HFFc6 (cell line): ENCODE results near the gene IGSF22. TPM values are rescaled to one million over a fixed set of nuclear protein-coding genes. Genes with fewer than 3 reads are reported as not detected.
A peak's percentile ranks its signal among the peaks of the same experiment; 100 is the strongest.
"Not testable (repeated sequence)": the region's sequence is repeated elsewhere in the genome, so short reads cannot be mapped to it uniquely, and the experiment has no call there.

Source experiments
- DNase-seq: peaks from one replicate; pipeline ENCODE4 v3.0.0-alpha.2; 2018
- H3K27ac Mint-ChIP-seq: 2 replicates; pipeline ENCODE4 v1.8.0; 2020; ENCODE audit warnings: mild to moderate bottlenecking, mixed read lengths
- H3K27me3 Mint-ChIP-seq: 2 replicates; pipeline ENCODE4 v1.8.0; 2021; ENCODE audit warnings: mild to moderate bottlenecking, moderate library complexity, mixed read lengths; ENCODE audit not compliant: insufficient read depth
- H3K36me3 Mint-ChIP-seq: 2 replicates; pipeline ENCODE4 v1.8.0; 2021; ENCODE audit warnings: low read depth, mixed read lengths
- H3K4me1 Mint-ChIP-seq: 2 replicates; pipeline ENCODE4 v1.8.0; 2020; ENCODE audit warnings: low read depth, mixed read lengths
- H3K4me3 Mint-ChIP-seq: 2 replicates; pipeline ENCODE4 v1.8.0; 2020; ENCODE audit warnings: mild to moderate bottlenecking, moderate library complexity, mixed read lengths
- H3K9me3 Mint-ChIP-seq: 2 replicates; pipeline ENCODE4 v1.8.0; 2020; ENCODE audit warnings: mild to moderate bottlenecking, mixed read lengths
- CTCF ChIP-seq: fragments of 200-600 bp; sonication (generic); IDR thresholded peaks from 2 replicates; pipeline ENCODE4 v1.5.0; 2021; ENCODE audit warnings: antibody characterized with exemption, mild to moderate bottlenecking
- total RNA-seq, 6 experiments: library from RNA; stranded (reverse); fragmentation: NEBNext Ultra II Directional; extraction: Animal tissue kit (Norgen Biotek cat#: 25700); gene quantifications; 2 replicates in 1 of 6; 3 replicates in 5 of 6; pipeline ENCODE4 v1.2.3, GENCODE V29; 2021

Gene IGSF22
- total RNA-seq, 6 experiments from 2014 or later = not detected

- Mint-ChIP-seq H3K27ac (no peak overlapping the region), H3K9me3 (no peaks in the 10 kb centered on the region), H3K36me3 (no peaks in the 10 kb centered on the region), H3K4me1 (peaks cover 20% of the 10 kb centered on the region), H3K27me3 (peaks cover 14% of the 10 kb centered on the region), H3K4me3 (no peak overlapping the region)
- TF ChIP-seq CTCF = no peak
- no peak for DNase-seq
These were observed 28.4 kb downstream of the IGSF22 start for GRCh38 chr11:18697576-18697975.

DNA sequence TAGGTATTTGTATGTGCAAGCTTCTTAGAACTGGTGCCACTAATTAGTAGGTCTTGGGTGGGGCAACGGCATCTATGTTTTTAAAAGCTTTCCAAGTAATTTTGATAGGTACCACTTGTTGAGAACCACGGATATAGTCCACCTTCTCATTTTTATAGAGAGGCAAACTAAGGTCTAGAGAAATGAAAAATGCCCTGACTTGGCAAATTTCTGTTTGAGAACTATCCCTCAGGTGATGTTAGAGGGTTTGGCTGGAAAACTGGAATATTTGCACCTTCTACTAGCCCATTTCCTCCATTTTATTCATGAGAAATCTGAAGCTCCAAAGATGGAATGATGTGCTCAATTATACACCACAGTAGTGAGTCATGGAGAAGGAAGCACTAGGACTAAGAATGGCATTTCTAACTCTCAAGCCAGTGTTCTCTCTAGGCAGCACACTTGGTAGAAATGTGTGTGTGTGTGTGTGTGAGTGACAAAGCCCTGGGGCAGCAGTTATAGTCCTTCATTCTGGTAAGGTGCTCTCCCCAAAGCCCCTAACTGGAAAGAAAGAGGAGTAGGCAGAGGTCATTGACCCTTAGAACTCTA, 29.3 kb downstream of the IGSF22 start:
- no peaks in the 10 kb centered on the region for H3K9me3 Mint-ChIP-seq
- H3K27ac Mint-ChIP-seq = no peak overlapping the region
- H3K36me3 Mint-ChIP-seq = no peaks in the 10 kb centered on the region

DNA sequence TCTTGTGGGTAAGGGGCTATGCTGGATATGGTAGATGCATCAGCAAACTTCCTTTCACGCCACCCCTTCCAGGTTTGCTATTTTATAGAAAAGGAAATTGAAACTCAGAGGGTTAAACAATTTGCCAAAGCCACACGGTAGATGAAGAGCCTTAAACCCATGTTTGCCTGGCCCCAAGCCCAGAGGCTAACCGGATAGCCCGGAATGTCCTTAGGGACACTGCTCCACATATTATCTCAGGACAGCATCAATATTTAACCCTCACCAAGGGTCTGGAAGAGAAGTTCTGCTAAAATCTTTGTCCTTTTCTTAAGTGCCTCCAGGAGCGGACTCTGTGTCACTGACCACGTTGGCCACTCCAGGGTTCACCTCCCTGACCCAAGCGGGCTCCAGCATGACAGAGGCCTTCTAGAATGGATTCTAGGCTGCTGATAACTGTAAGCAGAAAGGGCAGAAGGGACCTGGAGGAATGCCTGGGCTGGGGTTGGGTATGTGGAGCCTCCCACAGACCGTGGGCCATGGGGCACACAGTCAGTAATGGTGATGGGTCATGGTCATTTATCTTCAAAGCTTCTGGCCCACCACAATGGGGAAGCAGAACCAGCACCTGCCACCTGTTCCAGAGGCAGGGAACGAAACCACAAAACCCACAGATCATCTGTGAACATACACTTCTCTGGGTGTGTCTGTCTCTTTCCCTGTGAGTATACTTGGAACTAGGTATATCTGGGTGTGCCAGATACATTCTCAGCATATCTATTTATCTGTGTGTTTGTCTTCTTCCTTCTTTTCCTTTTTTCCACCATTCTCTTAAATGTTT, 32.8 kb downstream of the IGSF22 start:
- H3K9me3 Mint-ChIP-seq = no peaks in the 10 kb centered on the region
- no peak overlapping the region; the same call in 1 of the 2 replicates for H3K4me3 Mint-ChIP-seq
- no peaks in the 10 kb centered on the region for H3K36me3 Mint-ChIP-seq
- H3K4me1 Mint-ChIP-seq = peaks cover 17% of the 10 kb centered on the region
- no peak for DNase-seq
- TF ChIP-seq CTCF = no peak
- no peak overlapping the region for H3K27ac Mint-ChIP-seq
- H3K27me3 Mint-ChIP-seq = peaks cover 15% of the 10 kb centered on the region

More for the DNA sequence above, 29.3 kb downstream of the IGSF22 start:
- peak; percentile 76 for DNase-seq
- TF ChIP-seq CTCF = no peak
- peaks cover 20% of the 10 kb centered on the region for H3K4me1 Mint-ChIP-seq
- H3K27me3 Mint-ChIP-seq = peaks cover 10% of the 10 kb centered on the region
- H3K4me3 Mint-ChIP-seq = no peak overlapping the region

- H3K4me1 Mint-ChIP-seq, H3K27ac Mint-ChIP-seq, DNase-seq, H3K4me3 Mint-ChIP-seq, H3K9me3 Mint-ChIP-seq, H3K36me3 Mint-ChIP-seq: not testable (repeated sequence)
- H3K27me3 Mint-ChIP-seq = peaks cover 19% of the 10 kb centered on the region
These were observed 34.4 kb downstream of the IGSF22 start for GRCh38 chr11:18691467-18692140.

- H3K27me3 Mint-ChIP-seq = peaks cover 22% of the 10 kb centered on the region
- H3K27ac Mint-ChIP-seq = no peak overlapping the region
- DNase-seq = no peak
- H3K9me3 Mint-ChIP-seq = no peaks in the 10 kb centered on the region
- no peaks in the 10 kb centered on the region for H3K4me1 Mint-ChIP-seq
- TF ChIP-seq CTCF = no peak
- no peaks in the 10 kb centered on the region for H3K36me3 Mint-ChIP-seq
- H3K4me3 Mint-ChIP-seq = no peak overlapping the region
These were observed 41.7 kb downstream of the IGSF22 start for GRCh38 chr11:18684267-18684666.

GRCh38 chr11:18682466-18682865, 43.5 kb downstream of the IGSF22 start:
- Mint-ChIP-seq H3K27me3 (peaks cover 18% of the 10 kb centered on the region), H3K27ac (no peak overlapping the region), H3K9me3 (no peaks in the 10 kb centered on the region), H3K36me3 (no peaks in the 10 kb centered on the region), H3K4me1 (no peaks in the 10 kb centered on the region), H3K4me3 (no peak overlapping the region)
- TF ChIP-seq CTCF = no peak
- no peak for DNase-seq

GRCh38 chr11:18681949-18682348, 44.0 kb downstream of the IGSF22 start:
- H3K27ac Mint-ChIP-seq = not testable (repeated sequence)

More at GRCh38 chr11:18681949-18682348, 44.0 kb downstream of the IGSF22 start:
- H3K4me3 Mint-ChIP-seq, H3K36me3 Mint-ChIP-seq, H3K4me1 Mint-ChIP-seq, H3K9me3 Mint-ChIP-seq: not testable (repeated sequence)
- H3K27me3 Mint-ChIP-seq = peaks cover 20% of the 10 kb centered on the region
- DNase-seq = peak; percentile 25
